8988T (cell line): ENCODE data around the gene USP5.
"Not testable (repeated sequence)": the region's sequence is repeated elsewhere in the genome, so short reads cannot be mapped to it uniquely, and the experiment has no call there.

Experiments used
- DNase-seq: peaks from one replicate; pipeline ENCODE4 v3.0.0; 2011

Gene USP5

GRCh38 chr12:6867413-6868210 lies 15.7 kb downstream of the USP5 start, which contains the start of gene TPI1:
TSS of gene TPI1 (plus strand) at chr12:6867531. CDS start at chr12:6867567, 36 bp downstream.
- DNase-seq = peak; percentile 71

DNA sequence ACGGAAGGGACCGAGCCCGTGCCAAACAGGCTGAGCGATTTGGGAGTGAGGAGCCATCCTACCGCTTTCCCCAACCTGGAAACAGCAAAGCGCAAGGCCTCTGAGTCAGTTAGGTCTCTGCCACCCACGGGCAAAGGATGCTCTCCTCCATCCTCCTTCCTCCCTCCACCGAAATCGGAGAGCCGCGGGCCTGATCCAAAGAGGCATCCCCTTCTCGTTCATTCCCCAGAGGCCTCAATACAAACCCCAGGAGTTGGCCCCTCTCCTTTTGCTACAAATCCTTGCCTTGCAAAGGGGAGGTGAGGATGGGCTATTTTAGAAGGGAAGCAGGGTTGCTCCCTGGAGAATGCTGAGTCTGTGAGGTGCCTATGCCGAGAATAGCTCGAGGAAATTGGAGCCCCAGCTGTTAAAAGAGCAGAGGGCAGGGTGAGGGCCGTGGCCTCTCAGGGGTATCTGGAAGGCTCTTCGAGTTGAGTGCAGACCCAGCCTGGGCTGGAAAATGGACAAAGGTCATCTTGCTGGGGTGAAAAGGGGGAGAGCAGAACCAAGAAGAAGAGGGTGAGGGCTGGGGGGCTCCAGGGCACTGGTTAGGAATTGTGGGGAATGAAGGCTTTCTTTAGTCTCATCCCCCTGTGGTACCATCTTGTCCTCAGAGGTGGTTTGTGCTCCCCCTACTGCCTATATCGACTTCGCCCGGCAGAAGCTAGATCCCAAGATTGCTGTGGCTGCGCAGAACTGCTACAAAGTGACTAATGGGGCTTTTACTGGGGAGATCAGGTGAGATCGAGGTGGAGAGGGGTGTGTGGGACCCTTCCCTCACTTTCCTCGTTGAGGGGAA lies 16.5 kb downstream of the USP5 start:
- DNase-seq = no peak

DNA sequence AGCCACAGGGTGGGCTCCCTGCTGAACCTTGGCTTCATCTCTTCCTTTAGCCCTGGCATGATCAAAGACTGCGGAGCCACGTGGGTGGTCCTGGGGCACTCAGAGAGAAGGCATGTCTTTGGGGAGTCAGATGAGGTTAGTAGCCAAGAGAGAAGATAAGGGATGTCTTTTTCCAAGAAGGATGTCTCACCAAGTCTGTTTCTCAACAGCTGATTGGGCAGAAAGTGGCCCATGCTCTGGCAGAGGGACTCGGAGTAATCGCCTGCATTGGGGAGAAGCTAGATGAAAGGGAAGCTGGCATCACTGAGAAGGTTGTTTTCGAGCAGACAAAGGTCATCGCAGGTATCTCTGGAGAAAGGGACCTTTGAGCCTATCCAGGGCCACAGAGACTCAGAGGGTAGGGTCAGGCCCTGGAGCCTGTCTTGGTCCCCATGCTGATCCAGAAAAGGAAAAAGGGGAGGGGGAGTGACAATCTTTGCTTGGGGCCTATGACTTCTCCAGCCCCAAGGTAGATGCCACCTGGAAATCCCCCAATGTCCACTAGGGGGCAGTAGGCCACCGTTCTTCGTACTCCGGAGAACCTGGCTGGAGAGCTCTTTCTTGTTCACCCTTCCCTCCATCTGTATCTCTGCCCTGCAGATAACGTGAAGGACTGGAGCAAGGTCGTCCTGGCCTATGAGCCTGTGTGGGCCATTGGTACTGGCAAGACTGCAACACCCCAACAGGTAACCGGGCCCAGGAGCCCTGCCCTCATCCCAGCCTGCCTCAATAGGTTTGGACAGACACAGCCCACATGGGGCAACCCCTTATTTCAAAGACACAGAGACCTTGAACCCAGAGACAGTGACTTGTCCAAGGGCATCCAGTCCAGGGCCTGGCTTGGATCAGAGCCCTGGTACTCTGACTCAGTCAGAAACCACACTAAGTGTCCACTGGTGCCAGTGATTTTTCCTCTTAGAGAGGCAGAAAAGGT lies 17.4 kb downstream of the USP5 start:
- no peak for DNase-seq

GRCh38 chr12:6870304-6870703 lies 18.4 kb downstream of the USP5 start:
- not testable (repeated sequence) for DNase-seq

GRCh38 chr12:6871052-6871957 lies 19.4 kb downstream of the USP5 start:
- peak; percentile 66 for DNase-seq

GRCh38 chr12:6872073-6873048 lies 20.4 kb downstream of the USP5 start:
- DNase-seq = peak; percentile 81

GRCh38 chr12:6873094-6874014 lies 21.4 kb downstream of the USP5 start, which contains the start of gene SPSB2:
TSS of gene SPSB2 (minus strand) at chr12:6873303. CDS start at chr12:6872901, 402 bp downstream.
- peak; percentile 81 for DNase-seq

GRCh38 chr12:6874015-6874368 lies 22.0 kb downstream of the USP5 start:
- not testable (repeated sequence) for DNase-seq

DNA sequence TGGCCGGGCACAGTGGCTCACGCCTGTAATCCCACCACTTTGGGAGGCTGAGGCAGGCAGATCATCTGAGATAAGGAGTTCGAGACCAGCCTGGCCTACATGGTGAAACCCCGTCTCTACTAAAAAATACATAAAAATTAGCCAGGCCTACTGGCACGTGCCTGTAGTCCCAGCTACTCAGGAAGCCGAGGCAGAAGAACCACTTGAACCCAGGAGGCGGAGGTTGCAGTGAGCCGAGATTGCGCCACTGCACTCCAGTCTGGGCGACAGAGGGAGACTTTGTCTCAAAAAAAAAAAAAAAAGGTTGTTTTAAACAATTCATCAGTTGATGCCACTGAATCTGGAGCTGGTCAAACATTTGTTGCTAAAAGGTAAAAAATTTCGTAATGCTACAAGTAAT lies 27.9 kb downstream of the USP5 start:
- not testable (repeated sequence) for DNase-seq

DNA sequence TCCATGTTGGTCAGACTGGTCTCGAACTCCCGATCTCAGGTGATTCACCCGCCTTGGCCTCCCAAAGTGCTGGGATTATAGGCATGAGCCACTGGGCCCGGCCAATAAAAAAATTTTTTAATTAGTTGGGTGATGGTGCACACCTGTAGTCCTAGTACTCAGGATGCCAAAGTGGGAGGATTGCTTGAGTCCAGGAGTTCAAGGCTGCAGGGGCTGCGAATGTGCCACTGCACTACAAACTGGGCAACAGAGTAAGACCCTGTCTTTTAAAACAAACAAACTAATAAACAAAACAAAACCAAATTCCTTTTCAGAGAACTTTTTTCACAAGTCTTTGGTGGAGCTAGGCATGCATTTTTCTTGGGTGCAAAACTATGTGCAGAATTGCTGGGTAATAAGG lies 31.3 kb downstream of the USP5 start:
- no peak for DNase-seq

GRCh38 chr12:6883683-6884082 lies 31.7 kb downstream of the USP5 start:
- DNase-seq = no peak

GRCh38 chr12:6884539-6884938 lies 32.6 kb downstream of the USP5 start:
- DNase-seq = no peak

DNA sequence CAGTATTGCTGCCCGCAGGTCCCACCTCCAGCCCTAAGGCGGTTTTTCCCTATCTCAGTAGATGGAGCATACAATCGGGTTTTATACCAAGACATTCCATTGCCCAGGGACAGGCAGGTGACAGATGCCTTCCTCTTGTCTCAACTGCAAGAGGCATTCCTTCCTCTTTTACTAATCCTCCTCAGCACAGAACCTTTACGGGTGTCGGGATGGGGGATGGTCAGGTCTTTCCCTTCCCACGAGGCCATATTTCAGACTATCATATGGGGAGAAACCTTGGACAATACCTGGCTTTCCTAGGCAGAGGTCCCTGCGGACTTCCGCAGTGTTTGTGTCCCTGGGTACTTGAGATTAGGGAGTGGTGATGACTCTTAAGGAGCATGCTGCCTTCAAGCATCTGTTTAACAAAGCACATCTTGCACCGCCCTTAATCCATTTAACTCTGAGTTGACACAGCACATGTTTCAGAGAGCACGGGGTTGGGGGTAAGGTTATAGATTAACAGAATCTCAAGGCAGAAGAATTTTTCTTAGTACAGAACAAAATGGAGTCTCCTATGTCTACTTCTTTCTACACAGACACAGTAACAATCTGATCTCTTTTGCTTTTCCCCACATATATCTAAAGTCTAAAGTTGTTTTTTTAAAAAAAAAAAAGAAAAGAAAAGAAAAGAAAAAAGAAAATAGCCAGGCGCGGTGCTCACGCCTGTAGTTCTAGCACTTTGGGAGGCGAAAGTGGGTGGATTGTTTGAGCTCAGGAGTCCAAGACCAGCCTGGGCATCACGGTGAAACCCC lies 34.5 kb downstream of the USP5 start:
- DNase-seq = not testable (repeated sequence)

- DNase-seq = no peak
Measured at GRCh38 chr12:6887460-6887859, 35.5 kb downstream of the USP5 start.

DNA sequence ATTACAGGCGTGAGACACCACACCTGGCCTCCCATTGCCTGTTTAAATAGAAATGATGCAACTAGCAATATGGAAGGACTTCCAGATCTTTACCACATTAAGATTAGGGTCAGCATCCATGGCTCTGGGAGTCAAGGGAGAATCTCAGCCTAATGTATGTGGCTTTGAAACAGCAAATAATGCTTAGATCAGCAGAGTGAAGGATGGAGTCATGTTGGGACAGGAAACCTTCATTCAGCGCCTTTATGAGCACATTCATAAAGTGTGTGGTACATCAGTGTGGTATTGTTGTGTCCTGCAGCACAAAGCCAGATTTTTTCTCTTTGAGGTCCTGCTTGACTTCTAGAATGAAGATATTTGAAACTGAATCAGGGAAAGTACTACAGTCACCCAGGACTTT lies 36.4 kb downstream of the USP5 start:
- DNase-seq = no peak

DNA sequence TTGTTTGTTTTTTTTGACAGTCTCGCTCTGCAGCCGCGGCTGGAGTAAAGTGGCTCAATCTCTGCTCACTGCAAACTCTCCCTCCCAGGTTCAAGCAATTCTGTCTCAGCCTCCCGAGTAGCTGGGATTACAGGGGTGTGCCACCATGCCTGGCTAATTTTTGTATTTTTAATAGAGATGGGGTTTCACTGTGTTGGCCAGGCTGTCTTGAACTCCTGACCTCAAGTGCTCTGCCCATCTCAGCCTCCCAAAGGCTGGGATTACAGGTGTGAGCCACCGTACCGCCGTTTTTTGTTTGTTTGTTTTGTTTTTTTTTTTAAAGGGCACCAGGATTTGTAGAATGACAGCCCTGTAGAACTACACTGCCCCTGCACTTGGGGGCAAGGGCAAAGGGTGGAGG lies 36.8 kb downstream of the USP5 start:
- DNase-seq = not testable (repeated sequence)

- not testable (repeated sequence) for DNase-seq
Measured at GRCh38 chr12:6889775-6890573, 38.0 kb downstream of the USP5 start.
